ENCODE measurements around the gene C16orf95. TPM values are rescaled to one million over a fixed set of nuclear protein-coding genes. Genes with fewer than 3 reads are reported as not detected.

Gene C16orf95
- total and polyA plus RNA-seq, 2 of the 4 experiments (the other 2 are of a cell fraction) = 2.0 to 4.7 TPM

GRCh38 chr16:87322360-87322759 is 5.2 kb upstream of the C16orf95 start:
- Histone ChIP-seq H2AK5ac (ENCODE audit: low read depth, low read length) (no peak overlapping the region), H3K14ac (replicated peaks; ENCODE audit: low read depth, low read length) (no peak overlapping the region), H3K4ac (ENCODE audit: low read depth, low read length) (no peak overlapping the region), H2BK120ac (ENCODE audit: low read depth, low read length) (no peak overlapping the region), H3K36me3 (ENCODE audit: control insufficient read depth, insufficient read depth, low read length) (no peaks in the 10 kb centered on the region), H3K27ac (ENCODE audit: insufficient read depth, low read length) (no peak overlapping the region), H3K18ac (ENCODE audit: low read depth, low read length) (no peak overlapping the region), H3K9me1 (ENCODE audit: insufficient read depth, low read length) (peaks cover 13% of the 10 kb centered on the region), H3K9me3 (ENCODE audit: control insufficient read depth, insufficient read depth, low read length) (no peaks in the 10 kb centered on the region), H2AK9ac (replicated peaks; ENCODE audit: low read depth, low read length, poor library complexity) (no peak overlapping the region), H3K9ac (ENCODE audit: low read depth, low read length) (no peak overlapping the region), H3K56ac (ENCODE audit: extremely low read depth, insufficient read depth, low read length) (no peak overlapping the region), H2BK15ac (ENCODE audit: low read depth, low read length) (no peak overlapping the region), H2BK5ac (ENCODE audit: low read depth, low read length, poor library complexity, severe bottlenecking) (no peak overlapping the region), H3K79me1 (ENCODE audit: low read depth in 1 of 2, low read length in 2 of 2) (peaks cover 11 to 39% of the 10 kb centered on the region in 2 experiments; a peak in 3 of 4 replicates), H3K23ac (ENCODE audit: low read depth, low read length) (no peak overlapping the region), H3K27me3 (ENCODE audit: control insufficient read depth, insufficient read depth, low read length) (no peaks in the 10 kb centered on the region), H4K8ac (ENCODE audit: low read depth in 2 of 2, low read length in 2 of 2) (no peak overlapping the region), H3K4me1 (ENCODE audit: control insufficient read depth, insufficient read depth, low read length) (peaks cover 11% of the 10 kb centered on the region), H4K91ac (ENCODE audit: insufficient read depth, low read depth, low read length) (no peak overlapping the region), H3K4me2 (ENCODE audit: low read depth, low read length) (no peak overlapping the region), H2BK20ac (ENCODE audit: low read depth, low read length) (no peak overlapping the region), H4K20me1 (ENCODE audit: insufficient read depth, low read length) (peaks cover 12% of the 10 kb centered on the region), H3K4me3 (ENCODE audit: insufficient read depth, low read depth, low read length) (no peak overlapping the region), H2AFZ (replicated peaks; ENCODE audit: low read length, poor library complexity) (no peak overlapping the region), H4K5ac (ENCODE audit: low read depth, low read length) (no peak overlapping the region)
- DNase-seq (no peak), ATAC-seq (ENCODE audit: low read depth) (no peak)
- intact Hi-C loops (cut with micrococcal nuclease) (no loop called here), in situ Hi-C loops (cut with MboI; ENCODE audit: low sequenced_read_pairs) (loop anchor here (10.0 kb wide), 1 partner anchor 312 kb away; no protein-coding TSS in a partner anchor), dilution Hi-C loops (cut with HindIII; ENCODE audit: low sequenced_read_pairs, unreplicated experiment) (no loop called here)
- WGBS, 2 experiments (ENCODE audit: extremely low coverage in 2 of 2, insufficient read length in 1 of 2) = 93% methylated on average over 5 of the region's 9 CpGs; no CpG with 5 or more reads in 1 of the 2 experiments
- TF ChIP-seq CEBPB (IDR thresholded peaks at IDR 0.05; ENCODE audit: low read depth, low read length) (no peak), SMC3 (IDR thresholded peaks at IDR 0.05; ENCODE audit: low read depth, low read length) (no peak), POLR2A (IDR thresholded peaks at IDR 0.05; ENCODE audit: low read depth, low read length) (no peak), BHLHE40 (IDR thresholded peaks at IDR 0.05; ENCODE audit: low read depth, low read length) (no peak), FOS (IDR thresholded peaks at IDR 0.05; ENCODE audit: low read depth, low read length) (no peak), CTCF (conservative IDR thresholded peaks at IDR 0.05; ENCODE audit: low read depth, low read length) (no peak), NFE2L2 (IDR thresholded peaks at IDR 0.05; ENCODE audit: low read depth, low read length) (no peak), USF2 (IDR thresholded peaks at IDR 0.05; ENCODE audit: low read depth, low read length) (no peak), CHD1 (IDR thresholded peaks at IDR 0.05; ENCODE audit: low read depth, low read length) (no peak), MAZ (IDR thresholded peaks at IDR 0.05; ENCODE audit: borderline replicate concordance, low read depth, low read length) (no peak), RCOR1 (IDR thresholded peaks at IDR 0.05; ENCODE audit: insufficient replicate concordance, low read length) (no peak), ELK1 (IDR thresholded peaks at IDR 0.05; ENCODE audit: borderline replicate concordance, low read depth, low read length) (no peak), RAD21 (IDR thresholded peaks at IDR 0.05; ENCODE audit: low read length) (no peak), MXI1 (IDR thresholded peaks at IDR 0.05; ENCODE audit: borderline replicate concordance, low read depth, low read length) (no peak), RFX5 (IDR thresholded peaks at IDR 0.05; ENCODE audit: low read depth, low read length) (no peak), MAFK (IDR thresholded peaks at IDR 0.05; ENCODE audit: low read depth, low read length) (no peak)
- POLR2A ChIA-PET (ENCODE audit: unreplicated experiment) = no interaction called here
- CTCF ChIA-PET = no interaction called here
- BruUV-seq (replicated peaks) = no TSS peak

All from IMR-90 (cell line).